ENCODE results near the gene LSM12. TPM values are rescaled to one million over a fixed set of nuclear protein-coding genes. Genes with fewer than 3 reads are reported as not detected.
A peak's percentile ranks its signal among the peaks of the same experiment; 100 is the strongest.

LSM12 gene
- total RNA-seq, 1 donor from 2014 or later, result 39.1 TPM

DNA sequence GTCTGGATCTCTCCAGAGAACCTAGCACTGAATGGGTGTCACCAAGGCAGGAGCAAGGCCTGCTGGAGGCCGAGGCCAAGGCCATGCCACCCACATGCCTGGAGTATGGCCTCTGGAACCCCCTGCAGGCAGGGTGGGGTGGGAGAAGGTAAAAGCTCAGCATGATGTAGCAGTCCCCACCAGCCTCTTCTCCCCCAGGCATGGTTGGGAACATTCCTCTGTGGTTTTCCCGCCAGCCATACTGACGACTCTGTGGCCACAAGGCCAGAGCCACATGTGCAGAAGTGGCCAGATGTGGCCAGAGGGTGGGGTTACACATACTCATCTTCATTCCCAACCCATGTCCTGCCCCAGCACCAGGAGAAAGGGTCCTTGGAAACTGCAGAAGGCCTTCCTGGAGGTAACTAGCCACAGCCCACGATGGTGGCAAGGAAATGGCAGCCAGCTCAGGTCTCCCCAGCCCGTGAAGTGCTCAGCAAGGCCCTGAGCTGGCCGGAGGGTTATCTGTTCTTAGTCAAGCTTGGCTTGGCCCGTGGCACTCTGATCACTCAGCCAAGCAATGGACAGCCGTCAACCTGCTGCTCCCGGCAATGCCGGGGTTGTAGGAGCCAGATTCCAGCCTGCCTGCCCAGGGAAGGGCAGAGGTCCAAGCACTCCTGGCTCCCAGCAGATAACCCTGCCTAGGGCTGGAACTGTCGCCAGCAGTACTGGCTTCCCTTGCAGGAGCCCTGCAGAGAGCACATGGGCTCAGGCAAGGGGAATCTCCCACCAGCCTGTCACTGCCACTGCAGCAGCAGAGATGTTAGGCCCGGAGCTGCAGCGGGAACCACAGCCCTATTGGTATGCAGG is 30.9 kb upstream of the LSM12 start:
- no peak for TF ChIP-seq CTCF (IDR thresholded peaks at IDR 0.05)
- H3K9me3 ChIP-seq, result no peaks in the 10 kb centered on the region
- DNase-seq, result no peak
- intact Hi-C loops (cut with DNase I), result no loop called here
- ATAC-seq, result peak in 1 of 2 donors; percentile 2
- H3K27ac ChIP-seq, result peak overlapping the region; percentile 87
- H3K27me3 ChIP-seq (ENCODE audit: low read depth), result no peaks in the 10 kb centered on the region
- H3K4me1 ChIP-seq, result peaks cover 46% of the 10 kb centered on the region
- no peak overlapping the region for H3K4me3 ChIP-seq
- peaks cover 34% of the 10 kb centered on the region for H3K36me3 ChIP-seq

- Histone ChIP-seq H3K36me3 (peaks cover 40% of the 10 kb centered on the region), H3K27me3 (ENCODE audit: low read depth) (no peaks in the 10 kb centered on the region), H3K27ac (peak overlapping the region; percentile 87), H3K4me1 (peaks cover 46% of the 10 kb centered on the region), H3K9me3 (no peaks in the 10 kb centered on the region), H3K4me3 (peak overlapping the region; percentile 49)
- ATAC-seq (peak; percentile 84 to 85), DNase-seq (peak; percentile 71)
- intact Hi-C loops (cut with DNase I), result no loop called here
- TF ChIP-seq CTCF (IDR thresholded peaks at IDR 0.05), result no peak
Measured at GRCh38 chr17:44095647-44096496, 29.4 kb upstream of the LSM12 start.

GRCh38 chr17:44095388-44095646 is 28.8 kb upstream of the LSM12 start:
- H3K4me1 ChIP-seq, result peaks cover 46% of the 10 kb centered on the region
- H3K9me3 ChIP-seq, result no peaks in the 10 kb centered on the region
- peak overlapping the region; percentile 49 for H3K4me3 ChIP-seq
- DNase-seq, result no peak
- intact Hi-C loops (cut with DNase I), result no loop called here
- peak overlapping the region; percentile 28 for H3K27ac ChIP-seq
- no peak for ATAC-seq
- TF ChIP-seq CTCF (IDR thresholded peaks at IDR 0.05), result no peak
- no peaks in the 10 kb centered on the region for H3K27me3 ChIP-seq (ENCODE audit: low read depth)
- H3K36me3 ChIP-seq, result peaks cover 46% of the 10 kb centered on the region

DNA sequence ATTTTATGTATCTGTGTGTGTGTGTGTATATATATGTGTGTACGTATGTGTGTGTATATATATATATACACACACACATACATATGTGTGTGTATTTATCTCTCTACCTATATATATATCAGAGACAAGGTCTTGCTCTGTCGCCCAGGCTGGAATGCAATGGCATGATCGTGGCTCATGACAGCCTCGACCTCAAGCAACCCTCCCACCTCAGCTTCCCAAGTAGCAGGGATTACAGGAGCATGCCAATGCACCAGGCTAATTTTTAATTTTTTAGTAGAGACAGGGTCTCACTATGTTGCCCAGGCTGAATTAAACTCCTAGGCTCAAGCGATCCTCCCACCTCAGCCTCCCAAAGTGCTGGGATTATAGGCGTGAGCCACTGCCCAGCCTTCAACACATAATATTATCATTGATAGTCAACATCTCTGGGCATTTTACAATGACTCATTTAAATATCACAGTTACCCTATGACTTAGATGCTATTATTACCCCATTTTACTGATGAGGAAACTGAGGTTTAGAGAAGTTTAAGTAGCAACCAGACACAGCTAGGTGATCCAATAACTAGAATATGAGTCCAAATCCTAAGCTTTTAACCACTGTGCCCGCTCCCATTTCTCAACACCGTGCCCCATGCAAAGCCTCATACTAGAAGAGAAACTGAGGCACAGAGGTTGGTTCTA is 28.4 kb upstream of the LSM12 start:
- ATAC-seq (no peak), DNase-seq (no peak)
- Histone ChIP-seq H3K9me3 (no peaks in the 10 kb centered on the region), H3K27ac (peak overlapping the region; percentile 28), H3K4me1 (peaks cover 46% of the 10 kb centered on the region), H3K4me3 (peak overlapping the region; percentile 49), H3K36me3 (peaks cover 50% of the 10 kb centered on the region), H3K27me3 (ENCODE audit: low read depth) (no peaks in the 10 kb centered on the region)
- intact Hi-C loops (cut with DNase I), result no loop called here
- no peak for TF ChIP-seq CTCF (IDR thresholded peaks at IDR 0.05)

DNA sequence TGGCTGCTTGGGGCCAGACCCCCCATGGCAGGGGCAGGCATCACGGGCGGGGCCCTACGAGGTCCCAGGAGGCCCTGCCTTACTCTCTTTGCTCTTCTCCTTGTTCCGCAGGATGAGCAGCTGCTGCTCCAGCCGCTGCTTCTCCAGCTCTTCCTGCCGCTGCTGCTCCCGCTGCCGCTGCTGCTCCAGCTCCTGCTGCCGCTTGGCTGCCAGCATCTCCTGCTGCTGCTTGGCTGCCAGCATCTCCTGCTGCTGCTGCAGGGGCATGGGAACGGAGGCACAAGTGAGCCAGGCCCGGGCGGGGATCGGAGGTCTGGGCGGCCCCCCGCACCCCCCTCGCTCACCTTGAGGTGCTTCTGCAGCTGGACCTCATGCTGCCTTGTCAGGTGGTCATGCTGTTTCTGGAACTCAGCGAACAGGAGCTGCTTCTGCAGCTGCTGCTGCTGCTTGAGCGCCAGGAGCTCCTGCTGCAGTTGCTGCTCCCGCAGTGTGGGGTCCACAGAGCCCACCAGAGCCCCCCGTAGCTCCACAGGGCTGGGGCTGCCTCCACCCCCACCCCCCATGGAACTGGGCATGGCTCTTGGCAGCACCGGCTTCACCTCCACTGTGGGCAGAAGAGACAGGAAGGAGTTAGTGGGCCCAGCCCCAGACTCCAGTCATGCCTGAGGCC is 26.9 kb upstream of the LSM12 start:
- ATAC-seq (no peak), DNase-seq (no peak)
- TF ChIP-seq CTCF (IDR thresholded peaks at IDR 0.05), result no peak
- Histone ChIP-seq H3K9me3 (no peaks in the 10 kb centered on the region), H3K27ac (no peak overlapping the region), H3K36me3 (peaks cover 60% of the 10 kb centered on the region), H3K4me3 (no peak overlapping the region), H3K4me1 (peaks cover 38% of the 10 kb centered on the region), H3K27me3 (ENCODE audit: low read depth) (no peaks in the 10 kb centered on the region)
- intact Hi-C loops (cut with DNase I), result no loop called here
